ENCODE data around the gene CD300C. TPM values are rescaled to one million over a fixed set of nuclear protein-coding genes. Genes with fewer than 3 reads are reported as not detected.
"Not testable (repeated sequence)": the region's sequence is repeated elsewhere in the genome, so short reads cannot be mapped to it uniquely, and the experiment has no call there.

CD300C gene
- total and polyA plus RNA-seq, 5 experiments from 2014 or later: 0.11 TPM; not detected in 4

DNA sequence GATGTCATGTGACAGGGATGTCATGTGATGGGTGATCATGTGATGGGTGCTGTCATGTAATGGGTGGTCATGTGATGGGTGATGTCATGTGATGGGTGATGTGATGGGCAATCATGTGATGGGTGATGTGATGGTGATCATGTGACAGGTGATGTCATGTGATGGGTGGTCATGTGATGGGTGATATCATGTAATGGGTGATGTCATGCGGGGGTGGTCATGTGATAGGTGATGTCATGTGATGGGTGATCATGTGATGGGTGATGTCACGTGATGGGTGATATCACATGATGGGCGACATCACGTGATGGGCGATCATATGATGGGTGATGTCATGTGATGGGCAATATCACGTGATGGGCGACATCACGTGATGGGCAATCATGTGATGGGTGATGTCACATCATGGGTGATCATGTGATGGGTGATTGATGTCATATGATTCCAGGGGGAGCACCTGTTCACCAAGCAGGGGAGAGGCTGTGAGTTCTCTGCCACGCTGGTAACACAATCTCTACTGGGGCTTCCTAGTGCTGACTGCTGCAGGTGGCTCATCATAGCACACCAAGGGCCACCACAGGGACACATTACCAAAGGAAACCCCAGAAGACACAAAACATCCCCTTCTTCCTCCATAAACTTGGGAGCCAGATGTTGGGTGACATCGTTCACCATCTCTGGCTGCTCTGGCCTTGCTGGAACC is 31.1 kb downstream of the CD300C start:
- H3K9me3 Mint-ChIP-seq: peaks cover 0 to 26% (median 18%) of the 10 kb centered on the region in 9 donors
- DNase-seq (peak in 2 of 10 donors; percentile 13 to 23), ATAC-seq (peak in 1 of 2 donors; percentile 32)
- H3K36me3 Mint-ChIP-seq: peaks cover 0 to 10% (median 9%) of the 10 kb centered on the region in 3 donors
- H3K4me3 Mint-ChIP-seq: peak overlapping the region in 7 of 10 donors; percentile 12 to 81 (median 64)
- H3K4me1 Mint-ChIP-seq: peaks cover 7 to 27% (median 9%) of the 10 kb centered on the region in 4 donors
- peaks cover 0 to 22% (median 16%) of the 10 kb centered on the region in 5 donors for H3K27me3 Mint-ChIP-seq
- POLR2A ChIA-PET: no interaction called here
- H3K27ac Mint-ChIP-seq: peak overlapping the region; percentile 7 to 100 (median 73)

DNA sequence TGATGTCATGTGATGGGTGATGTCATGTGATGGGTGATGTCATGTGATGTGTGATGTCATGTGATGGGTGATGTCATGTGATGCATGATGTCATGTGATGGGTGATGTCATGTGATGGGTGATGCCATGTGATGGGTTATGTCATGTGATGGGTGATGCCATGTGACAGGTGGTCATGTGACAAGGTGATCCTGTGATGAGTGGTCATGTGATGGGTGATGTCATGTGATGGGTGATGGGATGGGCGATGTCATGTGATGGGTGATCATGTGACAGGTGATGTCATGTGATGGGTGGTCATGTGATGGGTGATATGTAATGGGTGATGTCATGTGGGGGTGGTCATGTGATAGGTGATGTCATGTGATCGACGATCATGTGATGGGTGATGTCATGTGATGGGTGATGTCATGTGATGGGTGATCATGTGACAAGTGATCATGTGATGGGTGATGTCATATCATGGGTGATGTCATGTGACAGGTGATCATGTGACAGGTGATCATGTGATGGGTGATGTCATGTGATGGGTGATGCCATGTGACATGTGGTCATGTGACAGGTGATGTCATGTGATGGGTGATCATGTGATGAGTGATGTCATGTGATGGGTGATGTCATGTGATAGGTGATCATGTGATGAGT is 31.8 kb downstream of the CD300C start:
- H3K27me3 Mint-ChIP-seq: peaks cover 0 to 22% (median 16%) of the 10 kb centered on the region in 5 donors
- DNase-seq: peak; percentile 24 to 72 (median 38)
- peaks cover 0 to 10% (median 9%) of the 10 kb centered on the region in 3 donors for H3K36me3 Mint-ChIP-seq
- H3K9me3 Mint-ChIP-seq: peaks cover 0 to 25% (median 18%) of the 10 kb centered on the region in 9 donors
- H3K27ac Mint-ChIP-seq: peak overlapping the region; percentile 42 to 100 (median 78)
- POLR2A ChIA-PET: no interaction called here
- peaks cover 7 to 26% (median 9%) of the 10 kb centered on the region in 4 donors for H3K4me1 Mint-ChIP-seq
- H3K4me3 Mint-ChIP-seq: peak overlapping the region in 9 of 10 donors; percentile 2 to 81 (median 63)
- ATAC-seq: peak in 1 of 2 donors; percentile 62

DNA sequence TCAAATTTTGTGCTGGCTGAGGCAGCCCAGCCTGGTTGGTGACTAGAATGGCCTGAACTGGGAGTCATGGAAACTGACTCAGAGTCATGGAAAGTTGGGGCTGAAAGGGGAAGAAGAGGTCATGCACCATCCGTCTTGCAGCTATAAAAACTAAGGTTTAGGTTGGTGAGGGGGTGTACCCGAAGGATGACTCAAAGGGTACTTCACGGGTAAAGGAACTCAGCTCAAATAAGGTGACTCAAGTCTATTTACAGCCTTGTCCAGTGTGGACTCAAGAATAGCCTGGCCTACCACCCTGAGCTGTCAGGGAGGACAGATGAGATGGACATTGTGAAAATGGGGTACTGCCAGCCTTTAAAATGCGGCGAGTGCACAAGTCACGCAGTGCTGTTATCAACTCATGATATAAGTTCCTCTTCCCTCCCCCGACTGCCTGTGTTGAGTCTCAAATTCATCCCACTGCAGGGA is 33.3 kb downstream of the CD300C start:
- H3K36me3 Mint-ChIP-seq: no peaks in the 10 kb centered on the region
- peak overlapping the region in 1 of 10 donors; percentile 100 for H3K27ac Mint-ChIP-seq
- peaks cover 7 to 26% (median 9%) of the 10 kb centered on the region in 4 donors for H3K4me1 Mint-ChIP-seq
- H3K4me3 Mint-ChIP-seq: peak overlapping the region in 1 of 10 donors; percentile 50
- peaks cover 0 to 16% (median 8%) of the 10 kb centered on the region in 9 donors for H3K9me3 Mint-ChIP-seq
- H3K27me3 Mint-ChIP-seq: peaks cover 0 to 19% (median 14%) of the 10 kb centered on the region in 5 donors
- ATAC-seq (no peak), DNase-seq (no peak)
- POLR2A ChIA-PET: no interaction called here

DNA sequence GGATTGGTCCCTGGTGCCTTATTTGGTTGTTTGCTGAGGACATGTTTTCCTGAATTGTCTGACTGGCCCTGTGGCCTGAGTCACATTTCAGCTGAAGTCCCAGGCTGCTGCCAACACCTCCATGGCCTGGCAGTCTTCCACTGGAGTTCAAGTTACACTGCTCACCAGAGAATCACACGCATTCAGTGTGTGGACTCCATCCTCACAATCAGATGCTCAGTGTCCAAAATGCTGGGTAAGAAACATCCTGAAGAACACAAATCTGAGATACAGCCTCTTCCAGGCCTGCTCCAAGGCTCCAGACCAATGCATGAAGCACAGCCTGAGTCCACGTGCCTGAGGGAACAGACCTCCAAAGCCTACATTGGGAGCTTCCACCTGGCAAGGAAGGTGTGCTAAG is 33.9 kb downstream of the CD300C start:
- POLR2A ChIA-PET: no interaction called here
- Mint-ChIP-seq H3K9me3 (peaks cover 0 to 16% (median 8%) of the 10 kb centered on the region in 9 donors), H3K27ac (peak overlapping the region in 1 of 10 donors; percentile 100), H3K4me1 (peaks cover 7 to 26% (median 9%) of the 10 kb centered on the region in 4 donors), H3K36me3 (no peaks in the 10 kb centered on the region), H3K4me3 (no peak overlapping the region), H3K27me3 (peaks cover 0 to 19% (median 14%) of the 10 kb centered on the region in 5 donors)
- ATAC-seq: no peak
- DNase-seq: no peak

DNA sequence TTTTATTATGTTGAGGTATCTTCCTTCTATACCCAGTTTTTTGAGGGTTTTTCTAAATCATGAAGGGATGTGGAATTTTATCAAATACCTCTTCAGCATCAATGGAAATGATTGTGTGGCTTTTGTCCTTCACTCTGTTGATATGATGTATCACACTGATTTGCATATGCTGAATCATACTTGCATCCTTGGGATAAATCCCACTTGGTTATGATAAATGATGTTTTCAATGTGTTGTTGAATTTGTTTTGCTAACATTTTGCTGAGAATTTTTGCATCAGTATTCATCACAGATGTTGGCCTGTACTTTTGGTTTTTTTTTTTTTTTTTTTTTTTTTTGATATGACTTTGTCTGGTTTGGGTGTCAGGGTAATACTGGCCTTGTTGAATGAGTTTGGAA is 37.8 kb downstream of the CD300C start:
- ATAC-seq (no peak), DNase-seq (no peak)
- H3K27me3 Mint-ChIP-seq: peaks cover 0 to 5% (median 0%) of the 10 kb centered on the region in 5 donors
- H3K4me1 Mint-ChIP-seq: peaks cover 0 to 9% (median 0%) of the 10 kb centered on the region in 4 donors
- no peaks in the 10 kb centered on the region for H3K36me3 Mint-ChIP-seq
- H3K4me3 Mint-ChIP-seq: no peak overlapping the region
- POLR2A ChIA-PET: no interaction called here
- H3K27ac Mint-ChIP-seq: no peak overlapping the region
- peaks cover 0 to 2% (median 0%) of the 10 kb centered on the region in 9 donors for H3K9me3 Mint-ChIP-seq

DNA sequence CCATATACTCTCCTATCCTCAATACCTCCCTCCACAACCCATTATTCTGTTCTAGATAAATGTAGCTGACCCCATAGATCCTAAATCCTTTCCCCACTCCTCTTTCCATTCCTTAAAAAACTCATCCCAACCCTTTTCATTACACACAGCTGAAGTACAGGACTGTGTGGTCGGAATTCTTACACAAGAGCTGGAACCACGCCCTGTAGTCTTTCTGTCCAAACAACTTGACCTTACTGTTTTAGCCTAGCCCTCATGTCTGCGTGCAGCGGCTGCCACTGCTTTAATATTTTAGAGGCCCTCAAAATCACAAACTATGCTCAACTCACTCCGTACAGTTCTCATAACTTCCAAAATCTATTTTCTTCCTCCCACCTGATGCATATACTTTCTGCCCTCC is 42.0 kb downstream of the CD300C start:
- H3K27me3 Mint-ChIP-seq, H3K4me1 Mint-ChIP-seq, H3K27ac Mint-ChIP-seq, DNase-seq, H3K9me3 Mint-ChIP-seq, H3K36me3 Mint-ChIP-seq, H3K4me3 Mint-ChIP-seq, ATAC-seq, POLR2A ChIA-PET: not testable (repeated sequence)

DNA sequence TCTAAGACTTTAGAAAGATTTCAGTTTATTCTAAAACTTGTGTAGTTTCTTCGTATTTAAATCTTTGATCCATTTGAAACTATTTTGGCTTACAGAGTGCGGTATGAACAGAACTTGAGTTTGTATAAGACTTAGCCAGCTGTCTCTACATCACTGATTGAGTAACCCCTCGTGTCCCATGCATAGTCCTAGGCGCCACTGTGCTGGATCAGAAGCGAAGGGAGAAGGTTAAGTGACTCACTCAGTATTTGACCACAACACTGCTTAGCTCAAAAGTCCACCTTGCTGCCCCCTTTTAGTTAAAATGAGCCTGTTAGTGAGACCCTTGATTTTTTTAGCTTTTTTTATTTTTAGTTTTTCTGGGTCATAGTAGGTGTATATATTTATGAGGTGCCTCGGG is 43.1 kb downstream of the CD300C start:
- H3K36me3 Mint-ChIP-seq: no peaks in the 10 kb centered on the region
- H3K4me1 Mint-ChIP-seq: peaks cover 0 to 2% (median 0%) of the 10 kb centered on the region in 4 donors

DNA sequence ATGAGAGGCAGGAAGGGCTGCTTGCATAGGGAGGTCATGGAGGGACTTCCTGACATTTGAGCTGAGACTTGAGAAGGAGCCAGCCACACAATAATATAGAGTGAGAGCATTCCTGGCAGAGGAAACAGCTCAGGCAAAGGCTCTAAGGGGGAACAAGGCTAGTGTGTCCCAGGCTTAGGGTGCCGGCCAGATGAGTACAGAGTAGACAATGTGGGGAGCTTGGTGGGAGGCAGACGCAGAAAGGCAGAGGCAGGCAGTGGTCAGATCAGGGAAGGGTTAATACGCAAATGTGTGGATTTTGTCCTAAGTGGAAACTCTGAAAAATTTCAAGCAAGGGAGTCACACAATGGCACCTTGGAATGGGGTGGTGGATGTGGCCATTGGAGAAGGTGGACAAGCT is 45.9 kb downstream of the CD300C start:
- POLR2A ChIA-PET: no interaction called here
- Mint-ChIP-seq H3K4me1 (peaks cover 0 to 2% (median 0%) of the 10 kb centered on the region in 4 donors), H3K27me3 (peaks cover 0 to 4% (median 0%) of the 10 kb centered on the region in 5 donors), H3K36me3 (no peaks in the 10 kb centered on the region), H3K27ac (no peak overlapping the region), H3K4me3 (no peak overlapping the region), H3K9me3 (no peaks in the 10 kb centered on the region)
- no peak for DNase-seq
- ATAC-seq: no peak

More for the DNA sequence above, 43.1 kb downstream of the CD300C start:
- DNase-seq: no peak
- POLR2A ChIA-PET: no interaction called here
- no peaks in the 10 kb centered on the region for H3K27me3 Mint-ChIP-seq
- no peak overlapping the region for H3K4me3 Mint-ChIP-seq
- ATAC-seq: no peak
- H3K27ac Mint-ChIP-seq: no peak overlapping the region
- no peaks in the 10 kb centered on the region for H3K9me3 Mint-ChIP-seq

DNA sequence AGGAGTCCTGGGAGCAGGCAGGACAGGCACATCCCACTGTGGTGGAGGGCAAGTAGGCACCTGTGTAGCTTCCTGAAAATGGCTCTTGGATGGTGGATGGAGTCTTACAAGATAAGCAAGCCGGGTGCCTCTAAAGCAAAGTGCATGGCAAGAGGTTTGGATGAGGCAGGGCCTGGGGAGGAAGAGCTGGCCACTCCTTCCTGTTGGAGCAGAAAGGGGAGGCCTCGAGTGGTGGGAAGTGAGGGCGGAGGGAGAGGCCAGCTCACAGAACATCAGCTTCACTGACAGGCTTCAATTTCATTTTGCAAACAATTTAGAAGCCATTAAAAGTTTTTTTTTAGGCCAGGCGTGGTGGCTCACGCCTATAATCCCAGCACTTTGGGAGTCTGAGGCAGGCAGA is 48.4 kb downstream of the CD300C start:
- Mint-ChIP-seq H3K4me1 (peaks cover 0 to 8% (median 4%) of the 10 kb centered on the region in 4 donors), H3K4me3 (no peak overlapping the region), H3K9me3 (no peaks in the 10 kb centered on the region), H3K36me3 (no peaks in the 10 kb centered on the region), H3K27ac (peak overlapping the region in 1 of 10 donors; percentile 80), H3K27me3 (peaks cover 0 to 4% (median 0%) of the 10 kb centered on the region in 5 donors)
- POLR2A ChIA-PET: interaction anchor here (0.7 kb wide), 1 partner anchor 29 kb away, joined by 3 read pairs; no protein-coding TSS in a partner anchor
- no peak for ATAC-seq
- peak in 1 of 10 donors; percentile 40 for DNase-seq

DNA sequence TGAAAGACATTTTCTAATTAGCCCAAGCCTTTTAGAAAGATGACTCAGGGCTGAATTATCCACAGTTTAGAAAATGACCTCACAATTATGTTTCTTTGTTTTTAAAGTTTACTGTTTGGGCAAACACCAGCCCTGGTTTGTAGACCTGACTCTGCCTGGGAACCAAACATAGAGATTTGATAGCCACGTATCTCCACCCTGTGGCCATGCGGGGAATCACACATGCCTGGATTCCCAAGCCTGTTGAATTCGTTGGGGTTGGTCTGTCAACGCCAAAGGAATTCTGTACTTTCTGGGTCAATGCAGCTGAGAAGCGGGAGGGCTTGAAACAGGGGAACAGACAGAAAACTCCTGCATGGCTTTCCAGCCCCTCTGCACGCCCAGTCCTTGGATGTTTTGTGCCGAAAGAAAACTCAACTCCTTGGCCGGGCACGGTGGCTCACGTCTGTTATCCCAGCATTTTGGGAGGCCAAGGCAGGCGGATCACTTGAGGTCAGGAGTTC is 52.5 kb downstream of the CD300C start:
- POLR2A ChIA-PET: no interaction called here
- ATAC-seq (peak; percentile 70 to 75), DNase-seq (peak; percentile 46 to 83 (median 66))
- peaks cover 0 to 4% (median 0%) of the 10 kb centered on the region in 9 donors for H3K9me3 Mint-ChIP-seq
- H3K4me1 Mint-ChIP-seq: peaks cover 3 to 24% (median 10%) of the 10 kb centered on the region in 4 donors
- H3K4me3 Mint-ChIP-seq: no peak overlapping the region
- H3K36me3 Mint-ChIP-seq: peaks cover 0 to 2% (median 0%) of the 10 kb centered on the region in 3 donors
- H3K27ac Mint-ChIP-seq: peak overlapping the region in 1 of 10 donors; percentile 55
- H3K27me3 Mint-ChIP-seq: peaks cover 0 to 4% (median 0%) of the 10 kb centered on the region in 5 donors

DNA sequence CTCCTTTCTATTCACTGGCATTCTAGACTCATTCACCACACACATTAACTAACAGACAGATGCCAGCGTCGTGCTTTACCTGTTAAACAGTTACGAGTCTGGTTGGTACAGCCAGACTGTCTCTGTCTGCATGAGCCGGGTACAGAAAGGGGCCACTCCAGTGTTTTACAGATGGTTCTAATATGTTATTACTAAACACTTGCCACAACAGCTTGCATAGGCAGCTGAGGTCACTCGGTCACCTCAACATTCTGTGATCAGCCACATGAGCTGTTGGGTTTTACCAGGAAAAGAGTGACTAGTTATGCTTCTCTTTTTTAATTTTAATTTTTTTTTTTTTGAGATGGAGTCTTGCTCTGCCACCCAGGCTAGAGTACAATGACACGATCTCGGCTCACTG is 54.3 kb downstream of the CD300C start:
- DNase-seq (no peak), ATAC-seq (no peak)
- Mint-ChIP-seq H3K27ac (no peak overlapping the region), H3K36me3 (peaks cover 0 to 2% (median 0%) of the 10 kb centered on the region in 3 donors), H3K27me3 (peaks cover 0 to 1% (median 0%) of the 10 kb centered on the region in 5 donors), H3K4me1 (peaks cover 3 to 26% (median 10%) of the 10 kb centered on the region in 4 donors), H3K4me3 (no peak overlapping the region), H3K9me3 (peaks cover 0 to 4% (median 0%) of the 10 kb centered on the region in 9 donors)
- POLR2A ChIA-PET: interaction anchor here (1.0 kb wide), 1 partner anchor 34 kb away, joined by 3 read pairs; no protein-coding TSS in a partner anchor
